GM18909 (cell line): Measurements from ENCODE around the gene PRICKLE2.

ENCODE experiments used
- ATAC-seq: cut with Tn5 transposase; IDR thresholded peaks from one replicate; pipeline ENCODE4 v1.9.1; 2021; ENCODE audit warnings: mild to moderate bottlenecking; ENCODE audit not compliant: unreplicated experiment, poor library complexity

Gene PRICKLE2

GRCh38 chr3:64191822-64192221, 33.4 kb downstream of the PRICKLE2 start:
- ATAC-seq: no peak

DNA sequence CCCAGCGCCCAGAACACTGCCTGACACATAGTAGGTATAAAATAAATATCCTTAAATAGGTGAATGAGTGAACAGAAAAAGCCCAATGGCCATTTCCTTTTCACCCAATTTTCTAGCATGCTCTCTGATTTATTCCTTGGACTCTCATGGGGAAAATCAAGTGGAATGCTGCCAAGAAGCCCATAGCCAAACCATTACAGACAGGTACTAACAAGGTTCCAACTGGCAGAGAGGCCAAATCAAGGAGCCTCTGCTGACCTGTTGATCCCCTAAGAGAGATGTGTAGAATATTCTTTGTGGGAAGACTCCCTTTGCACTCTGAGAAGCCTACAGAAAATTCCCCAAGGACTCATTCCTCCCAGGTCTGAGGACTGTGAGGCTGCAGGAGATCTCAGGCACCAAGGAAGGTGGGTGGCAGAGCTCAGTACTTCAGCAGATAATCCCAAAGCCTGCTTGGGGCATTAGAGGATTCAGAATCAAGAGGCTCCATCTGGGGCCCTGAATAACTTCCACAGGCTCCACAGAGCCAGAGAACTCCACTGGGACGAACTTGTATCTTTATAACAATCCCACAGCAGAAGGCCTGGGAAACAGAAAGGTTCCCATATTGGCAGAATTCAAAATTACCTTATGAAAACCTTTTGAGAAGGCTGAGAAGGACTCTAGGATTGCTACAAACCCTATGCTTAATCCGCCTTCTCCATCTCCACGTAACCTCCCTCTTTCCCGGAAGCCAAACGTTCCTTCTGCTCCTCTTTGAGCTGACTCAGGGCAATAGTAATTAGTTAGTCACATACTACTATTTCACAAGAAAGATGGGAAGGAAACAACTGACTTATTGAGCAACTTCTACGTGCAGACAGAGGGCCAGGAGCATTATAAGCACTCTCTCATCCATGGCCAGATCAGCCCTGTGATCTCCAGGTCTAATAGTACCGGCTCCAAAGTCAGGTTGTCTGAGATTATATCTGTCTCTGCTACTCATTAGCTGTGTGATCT, 34.5 kb downstream of the PRICKLE2 start:
- ATAC-seq: no peak

GRCh38 chr3:64188810-64189560, 36.3 kb downstream of the PRICKLE2 start:
- no peak for ATAC-seq

DNA sequence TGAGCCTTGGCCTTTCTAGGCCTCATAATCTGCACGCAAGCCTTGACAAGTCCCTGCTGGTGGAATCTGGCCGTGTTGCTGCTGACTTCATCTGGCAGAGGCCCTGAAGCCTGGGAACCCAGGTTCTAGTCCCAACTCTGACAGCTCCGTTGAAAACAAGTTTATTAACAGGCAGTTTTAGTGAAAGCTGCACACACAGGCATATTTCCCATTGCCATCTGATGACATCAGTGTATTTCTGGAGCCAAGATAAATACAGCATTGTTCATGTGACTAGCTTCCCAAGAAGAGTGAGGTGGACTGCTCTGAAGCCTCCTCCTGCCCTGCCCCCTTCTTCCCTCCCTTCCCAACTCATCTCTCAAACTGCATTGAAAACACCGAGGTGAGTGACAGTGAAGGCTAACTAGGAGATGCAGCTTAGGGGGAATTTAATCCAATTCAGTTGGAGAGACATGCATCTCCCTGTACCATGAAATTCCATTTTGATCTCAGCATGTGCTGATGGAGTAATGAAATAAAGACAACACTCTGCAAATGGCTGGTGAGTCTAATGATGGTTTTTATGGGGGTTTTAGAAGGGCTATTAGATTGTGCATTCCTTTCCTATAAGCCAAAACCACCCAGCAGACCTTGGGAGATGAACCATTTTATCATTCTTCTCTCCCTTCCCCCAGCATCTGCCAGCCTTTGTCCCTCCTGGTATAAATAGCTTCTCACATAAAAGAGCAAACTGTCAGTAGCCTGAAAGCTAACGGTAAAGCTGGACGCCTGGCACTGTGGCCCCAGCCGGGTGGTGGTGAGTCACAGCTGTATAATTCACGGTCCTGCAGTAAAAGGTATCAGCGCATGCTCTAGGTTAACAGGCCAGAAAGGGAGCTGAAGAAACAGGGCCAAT, 38.0 kb downstream of the PRICKLE2 start:
- ATAC-seq: no peak

DNA sequence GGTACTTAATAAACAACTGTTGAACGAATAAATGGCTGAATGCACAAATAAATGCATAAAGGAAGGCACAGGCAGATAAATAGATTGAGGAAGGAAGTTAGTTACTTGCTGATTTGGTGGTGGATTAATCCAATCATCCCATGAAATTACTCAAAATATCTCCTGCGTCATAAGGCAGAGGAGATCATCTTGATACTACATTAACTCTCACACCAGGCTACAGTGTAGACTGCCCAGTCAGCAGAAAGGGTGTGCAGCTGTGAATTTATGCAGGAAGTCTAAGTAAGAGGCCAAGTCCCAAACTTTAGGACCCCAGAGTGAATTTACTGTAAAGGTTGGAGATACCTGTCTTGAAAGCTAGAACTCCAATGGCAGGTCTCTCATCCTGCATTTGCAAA, 38.6 kb downstream of the PRICKLE2 start:
- no peak for ATAC-seq

DNA sequence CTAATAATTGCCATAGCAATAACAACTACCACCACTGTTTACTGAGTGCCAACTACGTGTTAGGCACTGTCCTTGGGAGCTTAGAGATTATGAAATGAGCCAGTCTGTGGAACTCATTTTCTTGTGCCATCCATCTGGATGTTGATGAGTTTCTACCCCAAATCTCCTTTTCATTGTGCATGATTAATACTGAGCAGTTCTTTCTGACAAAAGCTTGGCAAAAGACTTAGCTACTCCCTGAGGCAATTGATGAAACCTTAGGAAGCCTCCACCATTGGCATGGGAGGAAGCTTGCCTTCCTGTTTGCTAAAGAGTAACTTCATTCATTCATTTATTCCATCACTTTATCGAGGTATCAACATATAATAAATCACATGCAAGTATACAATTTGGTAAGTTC, 39.8 kb downstream of the PRICKLE2 start:
- no peak for ATAC-seq

GRCh38 chr3:64184621-64185020, 40.6 kb downstream of the PRICKLE2 start:
- ATAC-seq: no peak

- no peak for ATAC-seq
These were observed 45.4 kb downstream of the PRICKLE2 start for GRCh38 chr3:64179860-64180259.

- no peak for ATAC-seq
These were observed 46.0 kb downstream of the PRICKLE2 start for GRCh38 chr3:64179249-64179648.

- ATAC-seq: no peak
These were observed 46.8 kb downstream of the PRICKLE2 start for GRCh38 chr3:64178419-64178818.

GRCh38 chr3:64176461-64176996, 48.7 kb downstream of the PRICKLE2 start:
- peak; percentile 65 for ATAC-seq

DNA sequence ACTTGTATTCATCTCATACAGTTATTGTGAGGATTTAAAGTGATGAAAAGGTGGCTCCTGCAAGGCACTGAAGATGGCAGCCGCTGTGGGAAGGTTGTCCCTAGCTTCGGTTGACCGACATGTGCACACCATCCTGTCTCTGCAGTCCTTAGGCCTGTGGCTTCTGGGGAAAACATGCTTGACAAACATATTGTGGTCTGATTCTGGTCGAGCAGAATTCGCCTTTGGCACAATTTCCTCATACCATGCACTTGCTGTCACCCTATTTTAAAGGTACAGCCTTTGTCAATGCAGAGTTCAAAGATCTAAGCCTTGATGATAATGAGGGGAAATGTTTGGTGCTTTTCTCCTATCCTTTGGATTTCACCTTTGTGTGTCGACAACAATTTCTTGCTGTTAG, 50.9 kb downstream of the PRICKLE2 start:
- no peak for ATAC-seq

GRCh38 chr3:64173563-64173962, 51.7 kb downstream of the PRICKLE2 start:
- no peak for ATAC-seq

- ATAC-seq: no peak
These were observed 55.0 kb downstream of the PRICKLE2 start for GRCh38 chr3:64170270-64170669.

- ATAC-seq: no peak
These were observed 57.4 kb downstream of the PRICKLE2 start for GRCh38 chr3:64167868-64168267.

- ATAC-seq: no peak
These were observed 57.9 kb downstream of the PRICKLE2 start for GRCh38 chr3:64167351-64167750.

DNA sequence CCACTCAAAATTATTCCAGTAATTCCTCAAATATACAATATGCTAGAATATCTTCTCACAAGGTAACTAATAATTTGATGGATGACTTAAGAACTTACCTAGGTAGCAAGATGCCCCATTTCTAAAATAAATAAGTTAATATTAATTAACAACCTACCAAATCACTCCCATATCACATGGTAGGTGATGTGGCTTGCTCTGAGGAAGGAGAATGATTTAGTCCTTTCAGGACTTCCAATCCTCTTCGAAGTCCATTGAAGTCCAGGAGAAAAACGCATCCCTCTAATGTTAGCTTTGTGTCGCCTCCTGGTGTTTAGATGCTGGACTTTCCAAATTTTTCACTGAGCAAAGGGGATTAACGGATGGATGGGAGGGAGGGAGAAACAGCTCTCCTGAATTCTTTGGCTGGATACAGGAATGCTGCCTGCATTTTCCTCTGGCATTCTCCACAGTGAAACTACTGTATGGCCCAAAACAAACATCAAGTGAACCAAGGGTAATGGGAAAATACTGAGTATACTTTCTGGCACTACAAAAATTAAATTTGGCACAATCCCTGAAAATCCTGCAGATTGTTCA, 58.6 kb downstream of the PRICKLE2 start:
- ATAC-seq: no peak

GRCh38 chr3:64164349-64164748, 60.9 kb downstream of the PRICKLE2 start:
- ATAC-seq: no peak

- no peak for ATAC-seq
These were observed 61.5 kb downstream of the PRICKLE2 start for GRCh38 chr3:64163755-64164148.
